Head of caudate nucleus (tissue), 42 donors: Measurements from ENCODE around the gene ACTRT2.

Experiments
- DNase-seq, 42 donors: peaks; one replicate each; pipeline versions ENCODE4 v3.0.0 to v3.0.0-alpha.2; 2020 to 2021; ENCODE audit warnings: mixed read lengths in 7 of 42
- intact Hi-C: fragments of 100-400 bp; cut with DNase I; formaldehyde crosslinking; loops from one replicate; pipeline ENCODE4 v1.15.0; 2022

Gene ACTRT2

DNA sequence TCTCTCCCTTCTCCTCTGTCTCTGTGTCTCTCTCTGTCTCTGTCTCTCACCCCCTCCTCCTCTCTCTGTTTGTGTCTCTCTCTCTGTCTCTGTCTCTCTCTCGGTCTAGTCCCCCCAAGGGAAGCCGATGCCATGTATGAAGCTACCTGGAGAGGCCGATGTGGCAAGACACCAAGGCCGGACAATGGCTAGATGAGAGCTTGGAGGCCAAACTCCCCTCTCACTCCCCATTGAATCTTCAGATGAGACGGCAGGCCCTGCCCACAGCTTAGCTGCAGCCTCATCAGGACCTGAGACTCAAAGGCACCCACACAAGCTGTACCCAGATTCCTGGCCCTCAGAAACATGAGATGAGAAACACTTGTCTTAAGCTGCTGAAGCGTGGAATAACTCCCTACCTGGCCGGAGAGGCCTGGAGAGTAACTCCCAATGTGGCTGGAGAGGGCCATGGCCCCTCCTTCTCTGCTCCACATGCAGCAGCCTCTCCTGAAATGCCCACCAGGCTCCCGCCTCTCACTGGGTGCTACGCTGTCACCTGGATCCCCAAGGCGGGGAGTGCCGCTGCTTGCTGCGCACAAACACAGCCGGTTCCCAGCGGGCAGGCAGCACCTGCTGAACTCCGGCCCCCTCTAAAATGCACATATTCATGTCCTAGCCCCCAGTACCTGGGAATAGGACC, 7.8 kb upstream of the ACTRT2 start:
- DNase-seq, result peak in 8 of 42 donors; percentile 3 to 43 (median 15)
- intact Hi-C loops, result loop anchor here (5.0 to 10.0 kb wide), 2 partner anchors 271 to 409 kb away; no protein-coding TSS in a partner anchor

DNA sequence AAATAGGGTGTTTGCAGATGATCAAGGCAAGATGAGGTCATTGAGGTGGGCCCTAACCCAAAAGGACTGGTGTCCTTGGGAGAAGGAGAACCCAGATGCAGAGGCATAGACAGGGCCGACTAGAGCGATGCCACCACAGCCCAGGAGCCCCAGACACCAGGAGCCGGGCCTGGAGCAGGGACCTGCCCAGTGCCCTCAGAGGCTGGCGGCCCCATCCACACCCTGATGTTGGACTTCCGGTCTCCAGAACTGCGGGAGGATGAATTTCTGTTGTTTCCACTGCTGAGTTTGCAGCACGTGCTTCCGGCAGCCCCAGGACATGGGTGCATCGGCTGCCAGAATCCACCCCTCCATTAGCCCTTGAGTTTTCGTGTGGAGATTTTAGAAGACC, 7.2 kb upstream of the ACTRT2 start:
- intact Hi-C loops, result loop anchor here (5.0 to 10.0 kb wide), 2 partner anchors 271 to 408 kb away; no protein-coding TSS in a partner anchor
- peak in 8 of 42 donors; percentile 2 to 34 (median 17) for DNase-seq

DNA sequence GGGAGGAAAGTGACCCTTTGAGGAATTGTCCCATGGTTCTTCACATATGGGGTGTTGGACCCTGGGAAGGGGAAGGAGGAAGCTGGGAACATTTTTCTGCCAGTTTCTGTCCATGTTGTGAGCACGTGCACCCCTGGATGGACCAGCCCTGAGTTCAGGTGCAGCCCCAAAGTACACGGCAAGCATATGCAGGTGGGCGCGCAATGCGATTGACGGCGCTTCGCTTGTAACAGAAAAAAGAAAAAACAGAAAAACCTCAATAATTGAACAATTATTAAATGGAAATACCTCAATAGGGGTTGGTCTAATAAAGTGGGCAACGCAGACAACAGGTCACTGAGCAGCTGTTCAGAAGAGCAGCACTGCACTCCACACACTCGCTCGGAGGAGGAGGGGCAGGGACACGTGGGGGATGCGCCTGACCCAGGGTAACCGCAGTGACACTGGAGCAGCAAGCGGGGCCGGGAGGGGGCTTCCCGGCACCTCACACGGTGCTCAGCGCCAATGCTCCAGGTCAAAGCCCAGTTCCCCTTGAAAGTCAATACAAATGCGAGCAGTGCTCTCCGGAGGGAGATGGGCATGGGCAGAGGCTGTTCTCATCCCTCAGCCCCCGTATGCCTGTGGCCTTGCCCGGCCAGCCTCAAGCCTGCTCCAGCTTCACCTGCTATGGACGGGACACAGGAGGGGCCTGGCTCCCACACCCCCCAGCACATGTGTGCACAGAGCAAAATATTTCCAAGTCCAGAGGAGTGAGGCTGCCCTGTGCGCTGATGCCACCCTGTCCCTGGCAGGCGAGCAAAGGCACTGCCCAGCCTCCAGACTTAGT, 6.6 kb upstream of the ACTRT2 start:
- intact Hi-C loops, result loop anchor here (5.0 to 10.0 kb wide), 2 partner anchors 270 to 408 kb away; no protein-coding TSS in a partner anchor
- DNase-seq, result peak in 8 of 42 donors; percentile 1 to 39 (median 20)

DNA sequence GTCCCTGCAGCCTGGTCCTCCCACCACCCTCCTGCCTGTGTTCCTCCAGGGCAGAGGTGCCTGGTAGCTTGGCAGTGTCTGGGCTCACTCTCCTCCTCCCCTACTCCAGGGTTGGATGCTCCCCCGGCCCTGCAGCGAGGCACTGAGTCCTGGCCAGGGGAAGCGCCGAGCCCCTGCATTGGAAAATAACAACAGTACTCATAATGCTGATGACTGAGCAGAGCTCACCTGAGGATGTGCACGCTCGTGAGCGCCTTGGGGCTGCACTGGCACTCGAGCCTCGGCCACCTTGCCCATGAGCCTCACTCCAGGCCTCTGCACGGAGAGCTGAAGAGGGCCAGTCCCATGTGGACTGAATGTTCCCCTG, 6.0 kb upstream of the ACTRT2 start:
- peak in 5 of 42 donors; percentile 7 to 37 (median 17) for DNase-seq
- intact Hi-C loops, result loop anchor here (10.0 kb wide), 1 partner anchor 270 kb away; no protein-coding TSS in a partner anchor

DNA sequence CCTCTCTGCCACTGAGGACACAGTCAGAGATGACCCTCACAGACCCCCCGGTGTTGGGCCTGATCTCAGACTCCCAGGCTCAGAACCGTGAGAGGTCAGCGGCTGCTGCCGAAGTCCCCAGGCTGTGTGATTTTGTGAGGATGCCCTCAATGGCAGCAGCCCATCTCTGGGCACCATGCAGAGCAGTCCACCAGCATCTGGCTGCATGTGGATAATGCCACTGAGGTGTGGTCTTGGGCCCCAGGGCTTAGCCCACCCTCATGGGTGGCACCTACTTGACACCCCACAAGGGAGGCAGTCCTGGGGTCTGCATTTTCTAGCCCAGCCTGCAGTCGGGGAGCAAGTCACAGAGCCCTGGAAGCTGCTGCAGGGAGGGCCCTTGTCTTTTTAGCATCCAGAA, 5.5 kb upstream of the ACTRT2 start:
- intact Hi-C loops, result loop anchor here (10.0 kb wide), 1 partner anchor 269 kb away; no protein-coding TSS in a partner anchor
- DNase-seq, result peak in 5 of 42 donors; percentile 1 to 16 (median 10)

DNA sequence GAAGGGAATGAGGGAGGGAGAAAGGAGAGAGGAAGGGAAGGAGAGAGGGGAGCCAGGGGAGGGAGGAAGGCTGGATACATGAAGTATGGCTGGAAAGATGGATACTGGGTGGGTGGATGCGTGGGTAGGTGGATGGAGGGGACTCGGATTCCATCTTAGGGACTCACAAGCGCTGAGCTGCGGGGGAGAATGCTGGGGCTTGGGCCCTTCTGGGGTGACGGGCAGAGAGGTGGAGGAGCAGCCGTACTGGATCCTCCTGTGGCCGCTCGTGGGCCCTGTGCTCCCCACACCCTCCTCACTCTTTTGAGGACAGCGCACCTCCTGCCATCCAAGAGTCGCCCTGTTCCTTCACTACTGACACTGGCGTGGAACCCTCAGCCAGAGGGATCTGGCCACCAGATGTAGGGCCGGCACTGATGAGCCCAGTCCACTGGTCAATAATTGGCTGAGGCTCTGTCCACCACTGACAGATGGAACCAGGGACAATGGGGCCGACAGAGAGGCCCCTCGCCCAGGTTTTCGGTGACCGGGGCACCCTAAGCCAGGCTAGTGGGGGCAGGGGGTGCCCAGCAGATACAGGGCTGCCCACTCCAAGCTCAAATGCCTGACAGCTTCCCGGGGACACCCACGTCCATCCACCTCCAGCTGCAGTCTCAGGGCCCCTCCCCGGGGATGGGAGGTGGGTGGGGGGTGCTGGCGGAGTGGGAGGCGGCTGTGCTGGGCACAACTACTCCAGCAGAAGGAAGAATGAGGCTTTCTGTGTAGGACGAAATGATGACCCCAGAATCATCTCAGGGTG, 4.4 kb upstream of the ACTRT2 start:
- intact Hi-C loops, result loop anchor here (10.0 kb wide), 1 partner anchor 268 kb away; no protein-coding TSS in a partner anchor
- DNase-seq, result peak in 13 of 42 donors; percentile 1 to 26 (median 10)

DNA sequence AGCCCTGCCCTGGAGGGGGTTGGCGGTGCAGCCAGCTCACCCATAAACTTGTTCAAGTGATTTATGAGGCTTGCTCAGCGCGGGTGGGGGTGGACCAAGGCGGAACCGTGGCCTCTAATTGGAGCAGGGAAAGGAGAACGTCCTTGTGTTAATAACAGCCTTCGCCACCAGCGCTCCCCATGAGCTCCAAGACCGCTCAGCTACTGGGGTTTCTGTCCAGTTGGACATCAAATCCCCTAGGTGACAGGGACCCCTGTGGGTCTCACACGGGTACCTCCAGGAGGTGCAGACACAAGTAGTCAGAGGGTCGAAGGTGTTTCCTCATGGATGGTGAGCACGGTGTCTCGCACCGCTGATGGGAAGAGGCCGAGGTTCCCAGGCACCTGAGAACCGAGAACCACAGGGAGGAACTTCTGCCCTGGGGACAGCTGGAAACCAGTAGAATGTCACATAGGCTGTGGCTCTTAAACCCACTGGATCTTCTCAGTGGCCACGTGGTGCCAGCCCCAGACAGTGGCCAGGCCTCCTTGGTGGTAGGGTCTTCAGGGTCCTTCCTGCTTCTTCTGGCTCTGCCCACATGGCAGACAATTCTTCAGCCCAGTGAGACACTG, 3.7 kb upstream of the ACTRT2 start:
- DNase-seq, result peak in 15 of 42 donors; percentile 1 to 36 (median 9)
- intact Hi-C loops, result loop anchor here (10.0 kb wide), 1 partner anchor 267 kb away; no protein-coding TSS in a partner anchor

DNA sequence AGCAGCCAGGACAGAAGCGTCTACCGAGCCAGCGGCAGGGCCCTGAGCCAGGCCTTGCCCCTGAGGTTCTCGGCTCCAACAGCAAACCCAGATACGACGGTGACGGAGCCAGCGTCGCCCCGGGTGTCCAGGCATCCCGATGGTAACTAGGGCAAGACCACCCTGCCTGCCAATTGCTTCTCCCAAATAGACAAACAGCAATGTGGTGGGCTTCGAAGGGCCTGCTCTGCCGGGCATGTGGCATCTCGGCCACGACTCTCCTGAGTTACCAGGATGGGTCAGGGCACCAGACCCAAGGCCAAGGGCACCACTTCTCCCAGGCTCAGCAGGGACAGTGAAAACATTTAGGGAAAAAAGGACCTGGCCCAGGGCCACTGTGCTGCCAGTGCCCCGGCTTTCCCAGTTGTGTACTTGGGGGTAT, 3.2 kb upstream of the ACTRT2 start:
- intact Hi-C loops, result loop anchor here (10.0 kb wide), 1 partner anchor 267 kb away; no protein-coding TSS in a partner anchor
- DNase-seq, result peak in 11 of 42 donors; percentile 1 to 24 (median 7)

DNA sequence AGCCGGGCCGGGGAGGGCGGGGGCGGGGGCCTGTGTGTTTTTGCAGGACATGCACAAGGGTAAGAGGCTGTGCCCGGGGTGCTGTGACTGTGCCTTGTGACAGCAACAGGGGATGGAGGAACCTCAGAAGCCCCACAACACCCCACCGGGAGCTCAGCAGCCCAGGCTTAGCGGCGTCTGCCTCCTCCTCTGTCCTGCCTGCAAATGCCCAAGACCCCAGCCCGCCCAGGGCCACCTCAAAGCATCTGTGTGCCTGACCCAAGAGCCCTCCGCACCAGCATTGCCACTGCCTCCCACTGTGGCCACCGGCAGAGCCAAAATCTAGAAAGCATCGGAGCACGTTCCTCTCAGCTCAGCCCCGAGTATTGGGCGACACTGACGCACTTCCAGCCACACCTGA, 2.7 kb upstream of the ACTRT2 start:
- DNase-seq, result peak in 7 of 42 donors; percentile 2 to 38 (median 14)
- intact Hi-C loops, result loop anchor here (10.0 kb wide), 1 partner anchor 266 kb away; no protein-coding TSS in a partner anchor

DNA sequence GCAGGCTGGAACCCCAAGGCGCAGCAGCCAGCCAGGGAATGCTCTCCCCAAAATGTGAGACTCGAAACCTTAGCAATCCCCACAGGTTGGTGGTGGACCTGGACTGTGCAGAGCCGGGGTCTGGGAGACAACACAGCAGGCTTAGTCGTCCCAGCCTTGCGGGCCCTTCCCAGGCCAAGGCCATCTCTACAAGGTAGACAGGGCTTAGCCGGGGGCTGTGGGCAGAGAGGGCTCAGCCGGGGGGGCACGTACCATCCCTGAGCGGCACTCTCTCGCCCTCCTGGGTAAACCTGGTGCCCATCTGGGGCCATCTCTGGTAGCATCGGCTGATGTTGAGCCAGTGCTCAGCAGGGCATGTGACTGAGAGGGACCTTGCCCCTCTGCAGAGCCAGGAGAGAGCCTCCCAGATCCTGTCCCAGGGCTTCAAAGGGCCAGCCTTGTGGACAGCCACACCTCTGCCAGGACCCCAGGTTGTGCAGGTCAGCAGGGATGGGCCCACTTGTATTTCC, 2.2 kb upstream of the ACTRT2 start:
- DNase-seq, result peak in 7 of 42 donors; percentile 6 to 28 (median 11)
- intact Hi-C loops, result loop anchor here (10.0 kb wide), 1 partner anchor 266 kb away; no protein-coding TSS in a partner anchor

DNA sequence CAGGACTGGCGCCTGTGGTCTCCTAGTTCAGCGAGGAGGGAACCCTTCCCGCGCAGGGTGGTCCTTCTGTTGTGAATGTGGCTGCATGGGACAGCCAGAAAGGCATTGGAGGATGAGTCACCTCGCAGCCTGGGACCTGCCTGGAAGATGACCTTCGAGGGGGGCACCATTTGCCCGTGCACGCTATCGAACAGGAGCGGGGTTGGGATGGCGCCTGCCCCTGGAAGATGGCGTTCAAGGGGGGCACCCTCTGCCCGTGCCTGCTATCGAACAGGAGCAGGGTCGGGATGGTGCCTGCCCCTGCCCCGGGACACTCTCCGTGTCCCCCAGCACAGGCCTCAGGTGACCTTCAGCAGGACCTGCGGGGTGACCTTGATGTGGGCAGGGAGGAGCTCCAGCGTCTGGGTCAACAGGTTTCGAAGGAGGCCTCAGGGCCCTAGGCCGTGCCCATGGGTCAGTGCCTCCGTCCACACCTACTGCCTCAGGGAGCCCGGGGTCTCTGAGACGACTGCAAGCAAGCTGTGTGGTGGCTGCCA, 1.7 kb upstream of the ACTRT2 start:
- peak in 8 of 42 donors; percentile 3 to 34 (median 13) for DNase-seq
- intact Hi-C loops, result loop anchor here (10.0 kb wide), 1 partner anchor 265 kb away; no protein-coding TSS in a partner anchor

DNA sequence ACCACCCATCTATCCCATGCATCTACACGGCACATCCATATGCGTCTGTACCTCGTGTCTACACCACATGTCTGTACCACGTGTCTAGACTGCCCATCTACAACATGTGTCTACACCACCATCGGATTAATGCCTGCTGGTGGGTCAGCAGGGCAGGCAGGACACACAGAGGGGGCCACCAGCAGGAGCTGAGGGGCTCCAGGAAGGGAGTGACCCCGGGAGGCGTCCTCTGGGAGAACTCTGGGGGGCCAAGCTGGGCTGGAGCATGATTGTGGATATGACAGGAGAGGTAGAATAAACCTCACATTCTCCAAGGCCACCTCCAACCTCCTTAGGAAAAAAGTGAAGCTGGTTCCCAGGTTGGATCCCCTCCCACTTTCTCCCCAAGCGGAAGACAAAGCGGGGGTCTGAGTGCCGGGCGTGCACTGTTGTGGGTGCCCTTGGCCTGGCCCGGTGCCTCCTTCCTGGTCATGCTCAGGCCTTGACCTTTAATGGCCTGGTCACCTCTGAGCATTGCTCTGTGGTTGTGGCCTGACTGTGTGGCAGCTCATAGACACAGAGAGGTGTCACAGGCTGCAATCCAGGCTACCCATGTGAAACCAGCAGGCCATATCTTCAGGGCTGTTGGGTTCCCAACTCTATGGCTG, 881 bp upstream of the ACTRT2 start:
- peak in 6 of 42 donors; percentile 0 to 25 (median 6) for DNase-seq
- intact Hi-C loops, result no loop called here

DNA sequence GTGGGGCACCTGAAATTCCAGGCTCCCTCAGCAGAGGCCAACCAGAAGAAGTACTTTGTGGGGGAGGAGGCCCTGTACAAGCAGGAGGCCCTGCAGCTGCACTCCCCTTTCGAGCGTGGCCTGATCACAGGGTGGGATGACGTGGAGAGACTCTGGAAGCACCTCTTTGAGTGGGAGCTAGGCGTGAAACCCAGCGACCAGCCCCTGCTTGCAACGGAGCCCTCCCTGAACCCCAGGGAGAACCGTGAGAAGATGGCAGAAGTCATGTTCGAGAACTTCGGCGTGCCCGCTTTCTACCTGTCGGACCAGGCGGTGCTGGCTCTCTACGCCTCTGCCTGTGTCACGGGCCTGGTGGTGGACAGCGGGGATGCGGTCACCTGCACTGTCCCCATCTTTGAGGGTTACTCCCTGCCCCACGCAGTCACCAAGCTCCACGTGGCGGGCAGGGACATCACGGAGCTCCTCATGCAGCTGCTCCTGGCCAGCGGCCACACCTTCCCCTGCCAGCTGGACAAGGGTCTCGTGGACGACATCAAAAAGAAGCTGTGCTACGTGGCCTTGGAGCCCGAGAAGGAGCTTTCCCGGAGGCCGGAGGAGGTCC, 634 bp downstream of the ACTRT2 start:
- peak in 6 of 42 donors; percentile 2 to 29 (median 12) for DNase-seq
- intact Hi-C loops, result no loop called here

DNA sequence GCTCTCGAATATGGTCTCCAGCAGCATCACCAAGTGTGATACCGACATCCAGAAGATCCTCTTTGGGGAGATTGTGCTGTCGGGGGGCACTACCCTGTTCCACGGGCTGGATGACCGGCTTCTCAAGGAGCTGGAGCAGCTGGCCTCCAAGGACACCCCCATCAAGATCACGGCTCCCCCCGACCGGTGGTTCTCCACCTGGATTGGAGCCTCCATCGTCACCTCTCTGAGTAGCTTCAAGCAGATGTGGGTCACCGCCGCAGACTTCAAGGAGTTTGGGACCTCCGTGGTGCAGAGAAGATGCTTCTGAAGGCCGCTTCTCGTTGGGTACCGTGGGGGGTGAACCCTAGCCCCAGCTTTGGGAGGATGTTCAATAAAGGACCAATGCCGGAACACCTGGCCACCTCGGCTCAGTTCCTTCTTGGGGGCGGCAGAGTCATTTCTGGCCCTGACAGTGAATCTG, 1.3 kb downstream of the ACTRT2 start:
- DNase-seq, result peak in 5 of 42 donors; percentile 9 to 39 (median 25)
- intact Hi-C loops, result no loop called here

DNA sequence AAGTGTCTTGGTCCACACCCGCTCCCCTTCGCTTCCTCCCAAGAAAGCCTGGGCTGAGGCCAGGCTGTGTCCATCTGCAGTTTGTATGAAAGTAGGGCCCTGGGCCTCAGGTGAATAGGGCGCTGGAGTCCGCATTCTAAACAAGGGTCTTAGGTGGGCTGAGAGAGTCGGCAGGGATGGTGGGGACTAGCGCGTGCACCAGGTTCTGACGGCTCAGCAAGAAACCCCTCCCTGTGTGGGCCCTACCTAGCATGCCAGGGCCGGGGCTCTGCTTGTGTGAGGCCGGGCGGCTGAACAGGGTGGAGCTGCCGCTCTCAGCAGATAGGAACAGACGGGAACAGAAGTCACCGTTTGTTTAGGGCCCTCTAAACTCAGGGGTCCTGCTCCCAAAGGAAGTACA, 1.7 kb downstream of the ACTRT2 start:
- DNase-seq, result peak in 5 of 42 donors; percentile 2 to 41 (median 11)
- intact Hi-C loops, result no loop called here

DNA sequence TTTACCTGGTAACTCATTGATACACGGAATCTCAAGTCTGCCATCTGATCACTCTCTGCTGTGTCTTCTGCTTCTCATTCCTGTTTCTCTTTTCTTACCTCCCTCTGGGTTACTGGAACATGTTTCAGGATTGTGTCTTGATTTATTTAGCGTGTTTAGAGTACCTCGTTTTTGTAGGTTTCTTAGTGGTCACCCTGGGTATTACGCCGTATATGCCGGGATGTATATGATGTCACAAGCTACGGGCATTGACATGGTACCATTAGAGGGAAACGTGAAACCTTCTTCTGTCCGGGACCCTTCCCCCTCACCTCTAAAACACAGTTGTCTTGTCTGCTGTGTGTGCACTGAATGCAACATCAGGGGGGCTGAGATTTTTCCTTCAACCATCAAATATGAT, 2.8 kb downstream of the ACTRT2 start:
- peak in 1 of 42 donors; percentile 2 for DNase-seq
- intact Hi-C loops, result no loop called here

DNA sequence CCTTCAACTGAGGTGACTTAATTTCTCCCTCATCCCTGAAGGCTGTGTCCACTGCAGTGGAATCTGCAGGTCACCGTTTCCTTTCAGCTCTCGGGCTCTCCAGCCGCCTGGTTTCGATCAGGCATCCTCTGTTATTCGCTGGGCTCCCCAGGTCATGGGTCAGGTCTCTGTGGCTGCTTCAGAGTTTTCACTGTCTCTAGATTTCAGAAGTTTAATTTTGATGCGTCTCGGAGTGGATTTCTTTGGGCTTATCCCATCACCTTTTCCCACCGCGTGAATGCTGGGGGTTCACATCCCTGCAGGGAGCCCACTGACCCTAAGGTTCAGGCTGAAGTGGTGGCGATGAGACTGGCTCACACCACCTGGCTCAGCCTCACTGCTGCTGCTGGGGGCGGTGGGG, 3.3 kb downstream of the ACTRT2 start:
- peak in 4 of 42 donors; percentile 1 to 9 (median 4) for DNase-seq
- intact Hi-C loops, result no loop called here
